IMR-90 (cell line): ENCODE results near the gene TMED3. TPM values are rescaled to one million over a fixed set of nuclear protein-coding genes. Genes with fewer than 3 reads are reported as not detected.

Source experiments
- ATAC-seq: fragments of 200-7000 bp; cut with Tn5 transposase; 2 replicates; pipeline ENCODE4 v1.9.1; 2020; ENCODE audit warnings: low read depth, mild to moderate bottlenecking, moderate library complexity
- BruUV-seq: library from RNA; stranded (reverse); fragments of 400-500 nt; replicated peaks from 2 replicates; lab custom pipeline; 2021; lab: Mats Ljungman, UMichigan
- CTCF ChIA-PET: fragments of 300-600 bp; formaldehyde crosslinking; extraction: SDS; loops from one replicate; lab custom pipeline; 2021; ENCODE audit warnings: antibody characterized with exemption; lab: Yijun Ruan, JAX
- POLR2A ChIA-PET: fragments of 300-600 bp; sonication (Branson Sonifier 250); formaldehyde crosslinking; loops from one replicate; lab custom pipeline; 2022; ENCODE audit warnings: antibody characterized with exemption; ENCODE audit not compliant: unreplicated experiment; lab: Charles Lee
- DNase-seq: peaks from one replicate; pipeline ENCODE4 v3.0.0; 2013
- H2AFZ ChIP-seq: replicated peaks from 2 replicates; pipeline ENCODE3; 2013; ENCODE audit warnings: low read length, mild to moderate bottlenecking; ENCODE audit not compliant: poor library complexity
- H2AK5ac ChIP-seq: 2 replicates; pipeline ENCODE4 v1.6.1; 2013; ENCODE audit warnings: low read depth, low read length, inconsistent platforms
- H2AK9ac ChIP-seq: replicated peaks from 2 replicates; pipeline ENCODE3; 2013; ENCODE audit warnings: mild to moderate bottlenecking, low read depth, low read length, moderate library complexity; ENCODE audit not compliant: poor library complexity
- H2BK120ac ChIP-seq: 2 replicates; pipeline ENCODE4 v1.6.1; 2013; ENCODE audit warnings: low read depth, low read length, inconsistent platforms
- H2BK15ac ChIP-seq: 3 replicates; pipeline ENCODE4 v1.6.1; 2013; ENCODE audit warnings: low read depth, low read length, inconsistent platforms
- H2BK20ac ChIP-seq: 2 replicates; pipeline ENCODE4 v1.6.1; 2013; ENCODE audit warnings: low read depth, mild to moderate bottlenecking, inconsistent platforms, low read length, moderate library complexity
- H2BK5ac ChIP-seq: 2 replicates; pipeline ENCODE4 v1.6.1; 2013; ENCODE audit warnings: mild to moderate bottlenecking, low read depth, low read length, inconsistent platforms; ENCODE audit not compliant: poor library complexity, severe bottlenecking
- H3K14ac ChIP-seq: replicated peaks from 2 replicates; pipeline ENCODE4 v1.6.1; 2013; ENCODE audit warnings: low read depth, low read length, inconsistent platforms
- H3K18ac ChIP-seq: 2 replicates; pipeline ENCODE4 v1.6.1; 2013; ENCODE audit warnings: low read depth, low read length, control low read depth
- H3K23ac ChIP-seq: 2 replicates; pipeline ENCODE4 v1.6.1; 2013; ENCODE audit warnings: low read depth, low read length, inconsistent platforms
- H3K27ac ChIP-seq: 2 replicates; pipeline ENCODE4 v1.5.1; 2013; ENCODE audit warnings: mild to moderate bottlenecking, control low read depth, low read length; ENCODE audit not compliant: insufficient read depth
- H3K27me3 ChIP-seq: 2 replicates; pipeline ENCODE4 v1.6.1; 2013; ENCODE audit warnings: low read length; ENCODE audit not compliant: control insufficient read depth, insufficient read depth
- H3K36me3 ChIP-seq: 2 replicates; pipeline ENCODE4 v1.6.1; 2013; ENCODE audit warnings: low read length, mixed read lengths; ENCODE audit not compliant: control insufficient read depth, insufficient read depth
- H3K4ac ChIP-seq: 2 replicates; pipeline ENCODE4 v1.6.1; 2013; ENCODE audit warnings: low read depth, low read length, inconsistent platforms
- H3K4me1 ChIP-seq: 2 replicates; pipeline ENCODE4 v1.6.1; 2013; ENCODE audit warnings: low read length, mixed read lengths; ENCODE audit not compliant: control insufficient read depth, insufficient read depth
- H3K4me2 ChIP-seq: 2 replicates; pipeline ENCODE4 v1.6.1; 2013; ENCODE audit warnings: low read depth, mild to moderate bottlenecking, control low read depth, low read length, moderate library complexity
- H3K4me3 ChIP-seq: 2 replicates; pipeline ENCODE4 v1.5.1; 2013; ENCODE audit warnings: low read depth, mild to moderate bottlenecking, control low read depth, low read length, moderate library complexity; ENCODE audit not compliant: insufficient read depth
- H3K56ac ChIP-seq: 2 replicates; pipeline ENCODE4 v1.6.1; 2013; ENCODE audit warnings: low read length, inconsistent platforms; ENCODE audit not compliant: insufficient read depth; ENCODE audit errors: extremely low read depth
- H3K79me1 ChIP-seq, 2 experiments: 2 replicates each; pipeline ENCODE4 v1.6.1; 2013; ENCODE audit warnings: low read length in 2 of 2, inconsistent platforms in 1 of 2, low read depth in 1 of 2
- H3K9ac ChIP-seq: 2 replicates; pipeline ENCODE4 v1.6.1; 2013; ENCODE audit warnings: low read depth, low read length, control low read depth
- H3K9me1 ChIP-seq: 2 replicates; pipeline ENCODE4 v1.6.1; 2013; ENCODE audit warnings: low read length, inconsistent platforms; ENCODE audit not compliant: insufficient read depth
- H3K9me3 ChIP-seq: 2 replicates; pipeline ENCODE4 v1.6.1; 2013; ENCODE audit warnings: low read length; ENCODE audit not compliant: control insufficient read depth, insufficient read depth
- H4K20me1 ChIP-seq: 2 replicates; pipeline ENCODE4 v1.6.1; 2013; ENCODE audit warnings: low read length, inconsistent platforms; ENCODE audit not compliant: insufficient read depth
- H4K5ac ChIP-seq: 2 replicates; pipeline ENCODE4 v1.6.1; 2013; ENCODE audit warnings: mild to moderate bottlenecking, low read depth, low read length, control low read depth
- H4K8ac ChIP-seq, 2 experiments: 2 replicates each; pipeline ENCODE4 v1.6.1; 2013; ENCODE audit warnings: low read depth in 2 of 2, low read length in 2 of 2, control low read depth in 1 of 2, inconsistent platforms in 1 of 2
- H4K91ac ChIP-seq: 2 replicates; pipeline ENCODE4 v1.6.1; 2013; ENCODE audit warnings: low read depth, low read length, inconsistent platforms; ENCODE audit not compliant: insufficient read depth
- CEBPB ChIP-seq: IDR thresholded peaks from 2 replicates; pipeline ENCODE4 v1.6.1; 2012; ENCODE audit warnings: low read depth, low read length, improper control_type of control experiment
- FOS ChIP-seq: fragments of 150-350 bp; IDR thresholded peaks from 2 replicates; pipeline ENCODE4 v1.6.1; 2016; ENCODE audit warnings: low read depth, low read length
- MAFK ChIP-seq: IDR thresholded peaks from 2 replicates; pipeline ENCODE4 v1.6.1; 2012; ENCODE audit warnings: low read depth, low read length, improper control_type of control experiment
- MAZ ChIP-seq: IDR thresholded peaks from 2 replicates; pipeline ENCODE4 v1.6.1; 2012; ENCODE audit warnings: low read depth, mild to moderate bottlenecking, low read length, improper control_type of control experiment, moderate library complexity, borderline replicate concordance
- MXI1 ChIP-seq: IDR thresholded peaks from 2 replicates; pipeline ENCODE4 v1.6.1; 2012; ENCODE audit warnings: low read depth, mild to moderate bottlenecking, low read length, moderate library complexity, borderline replicate concordance
- NFE2L2 ChIP-seq: fragments of 150-350 bp; IDR thresholded peaks from 2 replicates; pipeline ENCODE4 v1.6.1; 2016; ENCODE audit warnings: low read depth, mild to moderate bottlenecking, low read length
- POLR2A ChIP-seq: IDR thresholded peaks from 2 replicates; pipeline ENCODE4 v1.6.1; 2012; ENCODE audit warnings: mild to moderate bottlenecking, low read depth, low read length
- RAD21 ChIP-seq: IDR thresholded peaks from 2 replicates; pipeline ENCODE4 v1.6.1; 2012; ENCODE audit warnings: low read length, improper control_type of control experiment
- RCOR1 ChIP-seq: IDR thresholded peaks from 2 replicates; pipeline ENCODE4 v1.6.1; 2012; ENCODE audit warnings: mild to moderate bottlenecking, low read length, improper control_type of control experiment; ENCODE audit not compliant: insufficient replicate concordance
- RFX5 ChIP-seq: IDR thresholded peaks from 2 replicates; pipeline ENCODE4 v1.8.0; 2012; ENCODE audit warnings: low read depth, mild to moderate bottlenecking, low read length, moderate library complexity
- WGBS, 2 experiments: methylation state at CpG; one replicate each; pipeline versions ENCODE4 v1.1.5 to v1.1.7; 2013; ENCODE audit warnings: missing lambda C conversion rate in 2 of 2; ENCODE audit not compliant: insufficient read length in 1 of 2; ENCODE audit errors: extremely low coverage in 2 of 2; 5-methylcytosine and 5-hydroxymethylcytosine counted together
- dilution Hi-C: fragments of 300-500 bp; cut with HindIII; formaldehyde crosslinking; loops from one replicate; pipeline ENCODE4 v1.14.3; 2018; ENCODE audit warnings: low sequenced_read_pairs; ENCODE audit not compliant: unreplicated experiment
- in situ Hi-C: fragments of 300-500 bp; cut with MboI; formaldehyde crosslinking; loops from 3 replicates; pipeline ENCODE4 v1.14.3; 2019; ENCODE audit warnings: low sequenced_read_pairs, inconsistent platforms, mixed read lengths
- intact Hi-C: fragments of 100-400 bp; cut with micrococcal nuclease; formaldehyde crosslinking; loops from 2 replicates; pipeline ENCODE4 v1.10.0; 2022
- polyA plus RNA-seq, 3 experiments: library from polyadenylated mRNA; depleted of rRNA; stranded (reverse); fragments of >200 nt; gene quantifications; 2 replicates each; pipeline ENCODE4 v1.2.3, GENCODE V29; 2012; ENCODE audit warnings: low replicate concordance in 1 of 3
- total RNA-seq: library from RNA; depleted of rRNA; stranded (reverse); fragments of >200 nt; gene quantifications from 2 replicates; pipeline ENCODE4 v1.2.3, GENCODE V29; 2012
- TF ChIP-seq, protein P1 (sequence below): conservative IDR thresholded peaks from 2 replicates; pipeline ENCODE4 v1.5.1; 2012; ENCODE audit warnings: mild to moderate bottlenecking, low read depth, low read length, improper control_type of control experiment
- TF ChIP-seq, protein P2 (sequence below): fragments of 150-350 bp; IDR thresholded peaks from 2 replicates; pipeline ENCODE4 v1.6.1; 2017; ENCODE audit warnings: mild to moderate bottlenecking, antibody characterized with exemption, low read length, low read depth

TMED3 gene
- total and polyA plus RNA-seq, 2 of the 4 experiments (the other 2 are of a cell fraction), result 170 to 237 TPM

DNA sequence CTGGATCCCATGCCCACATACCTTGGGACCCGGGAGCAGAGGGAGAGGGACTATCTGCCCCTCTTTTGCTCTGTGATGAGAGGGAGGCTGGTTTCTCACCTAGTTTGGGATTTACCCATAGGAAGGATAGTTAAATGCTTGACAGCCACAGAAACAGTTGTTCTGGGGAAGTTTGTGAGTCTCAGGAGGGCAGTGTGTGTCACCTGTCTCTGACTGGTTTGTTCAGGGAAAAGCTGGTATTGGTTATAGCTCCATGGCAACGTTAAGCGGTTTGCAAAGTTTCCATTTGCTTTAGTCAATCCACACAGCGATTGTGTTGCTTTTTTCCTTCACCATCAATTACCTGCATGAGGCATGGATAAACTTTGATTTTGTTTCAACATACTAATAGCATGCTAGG is 3.7 kb upstream of the TMED3 start:
- Histone ChIP-seq H3K14ac (no peak overlapping the region), H2AK9ac (no peak overlapping the region), H2BK20ac (no peak overlapping the region), H4K8ac (no peak overlapping the region), H3K27me3 (peaks cover 10% of the 10 kb centered on the region), H3K9me3 (no peaks in the 10 kb centered on the region), H2BK5ac (no peak overlapping the region), H3K4ac (no peak overlapping the region), H3K4me1 (peaks cover 4% of the 10 kb centered on the region; the same call in 1 of the 2 replicates), H2AFZ (no peak overlapping the region), H3K56ac (no peak overlapping the region), H4K20me1 (peaks cover 4% of the 10 kb centered on the region), H3K36me3 (no peaks in the 10 kb centered on the region), H3K79me1 (peaks cover 4 to 12% of the 10 kb centered on the region in 2 experiments; a peak in 3 of 4 replicates), H2BK15ac (no peak overlapping the region), H3K27ac (no peak overlapping the region), H4K5ac (no peak overlapping the region), H3K4me3 (no peak overlapping the region), H3K23ac (no peak overlapping the region), H3K18ac (no peak overlapping the region), H3K4me2 (no peak overlapping the region), H3K9me1 (peaks cover 8% of the 10 kb centered on the region), H2BK120ac (no peak overlapping the region), H3K9ac (no peak overlapping the region), H4K91ac (no peak overlapping the region), H2AK5ac (no peak overlapping the region)
- no peak for DNase-seq
- TF ChIP-seq MAFK (no peak), RCOR1 (no peak), MXI1 (no peak), MAZ (no peak), RFX5 (no peak), RAD21 (no peak), POLR2A (no peak), CEBPB (no peak), NFE2L2 (no peak), FOS (no peak)
- TF ChIP-seq, protein P1, sequence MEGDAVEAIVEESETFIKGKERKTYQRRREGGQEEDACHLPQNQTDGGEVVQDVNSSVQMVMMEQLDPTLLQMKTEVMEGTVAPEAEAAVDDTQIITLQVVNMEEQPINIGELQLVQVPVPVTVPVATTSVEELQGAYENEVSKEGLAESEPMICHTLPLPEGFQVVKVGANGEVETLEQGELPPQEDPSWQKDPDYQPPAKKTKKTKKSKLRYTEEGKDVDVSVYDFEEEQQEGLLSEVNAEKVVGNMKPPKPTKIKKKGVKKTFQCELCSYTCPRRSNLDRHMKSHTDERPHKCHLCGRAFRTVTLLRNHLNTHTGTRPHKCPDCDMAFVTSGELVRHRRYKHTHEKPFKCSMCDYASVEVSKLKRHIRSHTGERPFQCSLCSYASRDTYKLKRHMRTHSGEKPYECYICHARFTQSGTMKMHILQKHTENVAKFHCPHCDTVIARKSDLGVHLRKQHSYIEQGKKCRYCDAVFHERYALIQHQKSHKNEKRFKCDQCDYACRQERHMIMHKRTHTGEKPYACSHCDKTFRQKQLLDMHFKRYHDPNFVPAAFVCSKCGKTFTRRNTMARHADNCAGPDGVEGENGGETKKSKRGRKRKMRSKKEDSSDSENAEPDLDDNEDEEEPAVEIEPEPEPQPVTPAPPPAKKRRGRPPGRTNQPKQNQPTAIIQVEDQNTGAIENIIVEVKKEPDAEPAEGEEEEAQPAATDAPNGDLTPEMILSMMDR, result no peak
- TF ChIP-seq, protein P2, sequence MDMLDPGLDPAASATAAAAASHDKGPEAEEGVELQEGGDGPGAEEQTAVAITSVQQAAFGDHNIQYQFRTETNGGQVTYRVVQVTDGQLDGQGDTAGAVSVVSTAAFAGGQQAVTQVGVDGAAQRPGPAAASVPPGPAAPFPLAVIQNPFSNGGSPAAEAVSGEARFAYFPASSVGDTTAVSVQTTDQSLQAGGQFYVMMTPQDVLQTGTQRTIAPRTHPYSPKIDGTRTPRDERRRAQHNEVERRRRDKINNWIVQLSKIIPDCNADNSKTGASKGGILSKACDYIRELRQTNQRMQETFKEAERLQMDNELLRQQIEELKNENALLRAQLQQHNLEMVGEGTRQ, result no peak
- no CpG with 5 or more reads among the region's 4 CpGs for WGBS, 2 experiments
- dilution Hi-C loops (no loop called here), in situ Hi-C loops (no loop called here), intact Hi-C loops (no loop called here)
- POLR2A ChIA-PET, result no interaction called here
- BruUV-seq, result no TSS peak
- CTCF ChIA-PET, result no interaction called here
- no peak for ATAC-seq
